Central memory CD4-positive, alpha-beta T cell (primary cell): ENCODE data around the gene MAMDC2.
"Not testable (repeated sequence)": the region's sequence is repeated elsewhere in the genome, so short reads cannot be mapped to it uniquely, and the experiment has no call there.

ENCODE experiments used
- DNase-seq: peaks from one replicate; pipeline ENCODE4 v3.0.0; 2022

MAMDC2 gene

GRCh38 chr9:70038171-70038621 is 5.5 kb upstream of the MAMDC2 start:
- DNase-seq = not testable (repeated sequence)

DNA sequence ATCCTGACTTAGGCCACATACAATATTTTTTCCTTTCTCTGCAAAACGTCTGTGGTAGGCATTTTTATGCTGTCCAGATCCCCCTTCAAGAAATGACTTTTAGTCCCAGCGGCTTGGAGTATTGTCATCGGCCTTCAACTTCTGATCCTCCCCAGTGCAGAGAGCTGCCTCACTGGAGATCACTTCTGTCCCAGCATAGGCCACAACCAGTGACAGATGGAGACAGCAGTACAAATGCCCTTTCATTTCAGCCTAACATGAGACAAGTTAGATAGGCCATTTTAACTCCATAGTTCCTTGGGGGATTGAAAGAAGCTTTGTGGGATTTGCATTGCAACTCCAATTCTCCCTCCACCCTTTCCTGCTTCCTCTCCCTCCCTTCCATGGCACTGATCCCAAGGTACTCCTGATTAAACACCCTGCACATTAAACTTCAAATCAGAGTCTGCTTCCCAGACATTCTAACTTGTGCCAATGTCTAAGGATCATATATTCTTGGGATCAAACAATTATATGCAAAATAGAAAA is 3.2 kb upstream of the MAMDC2 start:
- DNase-seq = no peak

DNA sequence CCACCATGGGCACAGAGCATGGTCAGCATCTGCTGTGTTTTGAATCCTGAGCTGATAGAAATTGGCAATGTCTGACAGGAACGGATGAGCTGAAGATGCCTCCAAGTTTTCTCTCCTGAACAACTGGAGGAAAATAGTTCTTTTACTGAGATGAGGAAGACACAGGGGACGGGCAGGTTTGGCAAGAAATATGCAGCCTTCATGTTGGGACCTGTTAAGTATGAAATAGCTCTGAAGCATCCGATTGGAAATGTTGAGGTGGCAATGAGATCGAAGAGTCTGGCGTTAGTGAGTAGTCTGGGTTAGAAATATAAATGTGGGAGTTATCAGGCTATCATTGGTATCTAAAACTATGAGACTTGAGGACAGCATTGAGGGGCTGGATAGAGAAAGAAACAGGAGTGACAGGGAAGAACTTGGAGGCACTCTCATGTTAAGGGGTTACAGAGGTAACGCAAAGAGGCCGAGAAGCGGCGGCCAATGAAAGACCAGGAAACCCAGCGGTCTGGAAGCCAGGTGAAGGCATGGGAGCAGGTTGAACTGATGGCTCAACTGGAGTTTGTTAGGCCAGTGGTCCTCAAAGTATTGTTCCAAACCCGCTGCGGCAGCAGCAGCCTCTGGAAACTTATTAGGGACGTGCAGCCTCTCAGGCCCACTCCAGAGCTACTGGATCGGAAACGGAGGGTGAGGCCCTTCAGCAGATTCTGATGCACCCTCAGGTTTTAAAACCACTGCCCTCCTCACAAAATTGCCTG is 1.0 kb upstream of the MAMDC2 start:
- no peak for DNase-seq

DNA sequence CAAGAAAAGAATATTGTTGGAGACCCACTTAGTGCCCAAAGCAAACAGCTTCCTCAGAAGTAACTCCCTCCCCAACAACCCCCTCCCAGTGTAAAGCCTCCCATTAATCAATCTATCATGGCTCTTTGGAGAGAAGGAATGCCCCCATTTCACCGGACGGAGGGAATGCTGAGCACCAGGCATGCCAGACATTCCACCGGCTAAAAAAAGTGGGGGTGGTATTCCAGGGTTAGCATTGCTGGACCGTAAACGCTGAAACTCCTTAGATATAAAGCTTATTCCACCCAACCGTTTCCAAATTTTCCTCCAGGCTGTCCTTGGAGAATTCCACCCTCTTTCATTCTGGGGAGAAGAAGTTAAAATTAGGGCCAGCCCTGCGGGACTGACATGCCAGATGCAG is 363 bp upstream of the MAMDC2 start:
- DNase-seq = no peak

GRCh38 chr9:70044490-70045307 is 1.1 kb downstream of the MAMDC2 start:
- DNase-seq = no peak

GRCh38 chr9:70045452-70045851 is 1.8 kb downstream of the MAMDC2 start:
- no peak for DNase-seq

- no peak for DNase-seq
Observed at GRCh38 chr9:70046274-70047070, 2.8 kb downstream of the MAMDC2 start.

- DNase-seq = no peak
Observed at GRCh38 chr9:70049236-70049635, 5.6 kb downstream of the MAMDC2 start.

DNA sequence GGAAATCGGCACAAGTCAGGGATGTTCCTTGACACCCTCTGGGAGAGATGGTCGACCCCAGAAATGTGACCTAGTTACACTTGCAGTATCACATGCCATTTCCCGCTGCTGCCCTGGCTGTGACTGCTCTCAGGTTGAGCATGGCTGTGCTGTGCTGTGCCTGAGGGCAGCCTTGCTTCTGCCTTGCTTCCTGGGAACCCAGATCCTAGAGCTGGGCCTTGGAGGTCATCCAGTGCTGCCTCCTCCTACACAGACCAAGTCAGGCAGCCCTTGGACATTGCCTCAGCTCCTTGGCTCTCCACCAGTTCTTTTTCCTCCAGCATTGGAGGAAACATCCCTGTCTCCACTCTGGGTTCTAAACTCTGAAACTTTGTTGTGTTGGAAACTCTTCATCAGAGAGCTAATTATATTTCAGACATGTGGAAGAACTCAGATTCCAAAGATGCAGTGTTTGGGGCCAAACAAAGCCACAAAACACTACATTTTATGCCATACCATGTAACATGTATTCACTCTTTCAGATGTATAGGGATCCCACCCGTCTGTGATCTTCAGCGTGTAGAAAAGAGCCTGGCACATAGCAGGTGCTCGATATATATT is 6.1 kb downstream of the MAMDC2 start:
- DNase-seq = no peak

- no peak for DNase-seq
Observed at GRCh38 chr9:70052768-70053167, 9.1 kb downstream of the MAMDC2 start.

- no peak for DNase-seq
Observed at GRCh38 chr9:70053864-70054263, 10.2 kb downstream of the MAMDC2 start.

- DNase-seq = no peak
Observed at GRCh38 chr9:70054521-70054920, 10.9 kb downstream of the MAMDC2 start.

- no peak for DNase-seq
Observed at GRCh38 chr9:70055406-70056210, 12.0 kb downstream of the MAMDC2 start.

- DNase-seq = no peak
Observed at GRCh38 chr9:70056211-70056944, 12.7 kb downstream of the MAMDC2 start.

DNA sequence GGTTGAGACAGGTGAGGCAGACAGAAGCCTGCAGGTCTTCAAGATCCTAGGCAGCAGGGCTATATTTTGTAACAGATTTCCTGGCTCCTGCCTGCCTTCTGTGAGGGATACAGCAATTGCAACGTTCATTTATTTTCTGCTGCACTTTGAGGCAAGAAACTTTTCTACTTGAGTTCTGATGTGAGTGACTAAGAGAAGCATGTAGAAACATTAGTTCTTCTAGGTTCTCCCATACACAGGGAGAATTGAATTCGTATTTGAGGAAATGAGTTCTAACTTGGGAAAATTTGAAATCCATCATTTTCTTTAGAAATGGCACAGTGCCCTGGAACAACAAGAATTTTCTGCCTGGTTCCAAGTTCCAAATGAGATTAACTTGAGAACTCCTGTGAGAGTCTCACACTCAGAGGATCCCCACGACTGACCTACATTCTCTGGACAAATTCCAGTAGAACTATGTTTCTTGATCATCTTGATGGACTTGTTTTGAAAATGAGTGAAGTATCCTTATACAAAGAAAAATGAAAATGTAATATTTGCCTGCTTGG is 15.0 kb downstream of the MAMDC2 start:
- DNase-seq = no peak

DNA sequence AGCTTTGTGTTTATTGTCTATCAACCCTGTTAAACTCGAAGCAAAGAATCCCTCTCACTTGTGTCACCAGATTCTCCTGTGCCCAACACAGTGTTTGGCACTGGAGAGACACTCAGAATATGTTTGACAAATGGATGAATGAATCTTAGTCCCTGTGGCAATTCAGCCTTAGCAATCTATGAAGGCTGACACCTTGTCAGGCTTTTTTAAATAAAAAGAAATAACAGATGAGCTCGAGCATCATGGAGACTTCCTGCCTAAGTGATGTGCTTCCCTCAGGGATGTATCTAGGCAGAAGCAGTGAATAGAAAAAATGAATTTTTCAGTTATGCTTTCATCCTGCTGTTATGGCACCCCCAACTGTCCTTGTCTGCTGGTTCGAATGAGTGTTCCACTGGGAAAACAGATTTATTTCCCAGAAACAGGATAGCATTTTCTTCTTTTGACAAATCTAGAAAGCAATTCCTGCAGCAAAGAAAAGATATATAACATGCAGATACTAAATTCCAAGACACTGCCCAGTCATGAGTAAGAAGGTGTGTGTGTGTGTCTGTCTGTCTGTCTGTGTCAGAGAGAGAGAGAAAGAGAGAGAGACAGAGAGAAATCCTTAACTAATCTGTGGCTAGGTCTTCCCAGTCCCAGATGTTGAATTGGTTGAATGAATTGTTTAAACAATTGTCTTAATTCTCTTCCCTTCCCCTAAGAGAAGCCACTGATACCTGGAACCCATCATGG is 16.7 kb downstream of the MAMDC2 start:
- DNase-seq = no peak

- DNase-seq = no peak
Observed at GRCh38 chr9:70060883-70061507, 17.3 kb downstream of the MAMDC2 start.

DNA sequence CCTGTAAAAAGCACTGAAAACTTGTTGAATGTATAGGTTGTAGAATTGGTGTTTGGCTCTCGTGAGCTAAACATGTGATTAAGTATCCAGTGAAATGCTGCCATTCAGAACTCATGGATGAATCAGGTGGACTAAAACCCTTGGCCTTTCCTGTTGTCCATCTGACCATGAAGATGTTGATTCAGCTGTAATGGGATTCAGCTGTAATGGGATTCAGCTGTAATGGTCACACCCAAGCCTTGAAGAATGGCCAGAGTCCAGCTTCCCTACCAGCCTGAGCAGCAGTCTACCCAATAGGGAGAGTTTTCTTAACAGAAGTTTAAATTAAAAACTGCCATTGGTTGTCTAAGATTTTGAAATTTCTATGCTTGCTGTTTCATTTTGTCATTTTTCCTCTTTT is 18.1 kb downstream of the MAMDC2 start:
- DNase-seq = no peak

DNA sequence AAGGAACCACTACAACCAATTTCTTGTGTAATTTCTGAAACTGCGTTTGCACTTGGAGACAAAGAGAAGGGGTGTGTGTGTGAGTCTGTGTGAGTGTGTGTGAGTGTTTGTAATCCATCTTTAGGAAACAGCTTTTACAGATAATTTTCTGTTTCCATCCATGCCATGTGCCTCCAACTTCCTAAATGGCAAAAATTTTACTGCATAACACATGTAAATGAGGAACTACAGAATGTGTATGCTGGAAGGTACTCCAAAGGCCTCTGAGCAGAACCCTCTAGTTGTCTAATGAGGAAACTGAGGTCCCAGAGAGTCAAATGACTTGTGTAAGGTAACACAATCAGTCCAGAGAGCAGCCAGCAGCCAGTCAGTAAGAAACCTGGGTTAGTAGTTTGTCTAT is 20.8 kb downstream of the MAMDC2 start:
- no peak for DNase-seq
